ENCODE results near the gene MORN1.

MORN1 gene

GRCh38 chr1:2352341-2352896 is 38.9 kb downstream of the MORN1 start:
- no peak for DNase-seq (ENCODE audit: low read depth in 2 of 2)

DNA sequence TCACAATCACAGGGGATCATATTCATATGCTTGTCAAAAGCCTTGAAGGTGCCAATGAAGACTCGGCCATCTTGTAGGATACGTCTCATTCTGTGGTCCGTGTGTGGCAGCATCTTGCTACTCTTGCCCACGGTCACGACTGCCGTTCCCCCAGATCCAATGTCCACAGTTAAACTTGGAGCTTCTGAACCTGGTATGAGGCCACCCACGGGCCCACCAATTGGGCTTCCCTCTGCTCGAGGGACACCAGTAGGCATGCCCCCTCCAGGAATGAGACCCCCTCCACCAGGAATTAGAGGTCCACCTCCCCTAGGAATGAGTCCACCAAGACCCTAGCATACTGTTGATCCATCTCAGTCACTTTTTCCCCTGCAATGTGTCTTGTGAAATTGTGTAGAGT is 39.6 kb downstream of the MORN1 start:
- DNase-seq (ENCODE audit: low read depth in 2 of 2) = no peak

- no peak for DNase-seq (ENCODE audit: low read depth in 2 of 2)
These were observed 40.3 kb downstream of the MORN1 start for GRCh38 chr1:2350911-2351655.

DNA sequence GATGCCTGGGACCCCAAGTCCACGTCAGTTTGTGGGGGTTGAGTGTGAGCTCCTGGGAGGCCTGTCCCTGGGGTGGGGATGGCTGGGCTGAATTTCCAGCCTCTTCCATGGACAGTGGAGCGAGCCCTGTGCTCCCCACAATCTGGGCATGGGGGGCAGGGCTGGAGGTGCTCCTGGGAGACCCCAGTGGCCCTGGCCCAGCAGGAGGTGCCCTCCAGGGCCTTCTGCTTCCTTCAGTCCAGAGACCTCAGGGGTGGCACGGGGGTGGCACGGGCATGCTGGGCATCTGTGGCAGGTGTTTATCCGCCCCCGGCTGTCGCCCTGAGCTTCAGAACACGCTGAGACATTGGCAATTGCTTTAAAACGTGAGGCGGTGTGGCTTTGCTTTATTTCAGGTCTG is 40.9 kb downstream of the MORN1 start:
- DNase-seq (ENCODE audit: low read depth in 2 of 2) = no peak

- no peak for DNase-seq (ENCODE audit: low read depth in 2 of 2)
These were observed 41.5 kb downstream of the MORN1 start for GRCh38 chr1:2349806-2350205.

GRCh38 chr1:2348346-2349325 is 42.7 kb downstream of the MORN1 start:
- no peak for DNase-seq (ENCODE audit: low read depth in 2 of 2)

DNA sequence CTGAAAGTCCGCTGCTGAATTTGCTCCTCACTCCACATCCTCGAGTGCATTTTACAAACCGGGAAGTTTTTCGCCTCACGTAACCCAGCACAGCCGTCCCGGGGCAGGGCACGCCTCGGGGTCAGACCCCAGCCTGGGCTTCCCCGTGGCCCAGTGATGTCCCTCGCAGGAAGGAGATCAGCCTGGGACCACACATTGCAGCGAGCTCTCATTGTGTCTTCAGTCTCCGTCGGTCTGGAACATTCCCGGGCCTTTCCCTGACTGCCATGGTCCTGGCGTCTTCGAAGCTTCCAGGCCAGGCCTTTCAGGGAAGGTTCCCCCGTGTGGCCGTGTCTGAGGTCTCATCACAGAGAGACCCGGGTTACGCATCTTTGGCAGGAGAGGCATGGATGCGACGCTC is 43.5 kb downstream of the MORN1 start:
- no peak for DNase-seq (ENCODE audit: low read depth in 2 of 2)

DNA sequence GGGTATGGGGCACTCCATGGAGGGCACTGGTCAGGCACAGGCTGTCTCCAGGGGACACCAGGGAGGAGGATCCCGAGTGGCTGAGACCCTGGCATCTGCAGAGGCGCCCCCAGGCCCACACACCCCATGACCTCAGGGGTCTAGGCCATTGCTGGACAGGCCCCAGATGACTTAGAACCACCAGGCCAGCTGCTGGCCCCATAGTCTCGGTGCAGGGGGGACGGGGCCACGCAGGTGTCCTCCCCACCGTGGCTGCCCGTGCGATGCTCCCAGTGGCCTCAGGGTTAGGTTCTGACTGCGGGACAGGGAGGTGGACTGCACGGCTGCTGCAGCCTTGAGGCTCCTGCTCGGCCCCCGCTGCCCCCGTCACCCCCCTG is 44.0 kb downstream of the MORN1 start:
- no peak for DNase-seq (ENCODE audit: low read depth in 2 of 2)

DNA sequence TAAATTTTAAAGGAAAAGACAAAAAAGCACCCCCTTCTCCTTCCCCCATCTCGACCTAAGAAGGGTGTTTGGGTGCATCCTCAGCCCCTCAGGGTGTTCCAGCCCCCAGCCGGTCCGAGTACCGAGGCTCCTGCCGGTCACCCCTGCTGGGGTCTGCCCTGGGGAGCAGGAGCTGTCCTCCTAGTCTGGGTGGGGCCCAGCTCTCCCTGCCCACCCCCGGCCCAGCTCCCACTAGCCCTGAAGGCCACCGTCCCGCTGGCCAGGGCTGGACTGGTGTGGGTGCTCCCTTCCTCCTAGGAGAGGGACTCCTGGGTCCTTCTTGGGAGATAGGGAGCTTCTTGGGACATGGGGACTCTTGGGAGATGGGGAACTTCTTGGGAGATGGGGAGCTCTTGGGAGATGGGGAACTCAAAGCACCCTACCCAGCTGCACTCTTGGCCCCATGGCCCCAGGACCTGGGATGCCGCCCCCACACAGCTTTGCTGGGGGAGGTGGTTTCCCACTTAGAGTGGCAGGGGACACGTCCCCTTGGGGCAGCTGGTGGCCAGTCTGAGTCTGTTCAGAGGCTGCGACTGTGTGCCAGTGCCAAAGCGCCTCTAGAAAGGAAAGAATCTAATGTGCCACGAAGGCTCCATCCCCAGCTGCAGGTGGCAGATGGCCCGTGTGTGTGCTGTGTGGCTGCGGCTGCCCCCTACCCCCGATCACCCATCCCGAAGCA is 44.5 kb downstream of the MORN1 start:
- DNase-seq (ENCODE audit: low read depth in 2 of 2) = no peak

DNA sequence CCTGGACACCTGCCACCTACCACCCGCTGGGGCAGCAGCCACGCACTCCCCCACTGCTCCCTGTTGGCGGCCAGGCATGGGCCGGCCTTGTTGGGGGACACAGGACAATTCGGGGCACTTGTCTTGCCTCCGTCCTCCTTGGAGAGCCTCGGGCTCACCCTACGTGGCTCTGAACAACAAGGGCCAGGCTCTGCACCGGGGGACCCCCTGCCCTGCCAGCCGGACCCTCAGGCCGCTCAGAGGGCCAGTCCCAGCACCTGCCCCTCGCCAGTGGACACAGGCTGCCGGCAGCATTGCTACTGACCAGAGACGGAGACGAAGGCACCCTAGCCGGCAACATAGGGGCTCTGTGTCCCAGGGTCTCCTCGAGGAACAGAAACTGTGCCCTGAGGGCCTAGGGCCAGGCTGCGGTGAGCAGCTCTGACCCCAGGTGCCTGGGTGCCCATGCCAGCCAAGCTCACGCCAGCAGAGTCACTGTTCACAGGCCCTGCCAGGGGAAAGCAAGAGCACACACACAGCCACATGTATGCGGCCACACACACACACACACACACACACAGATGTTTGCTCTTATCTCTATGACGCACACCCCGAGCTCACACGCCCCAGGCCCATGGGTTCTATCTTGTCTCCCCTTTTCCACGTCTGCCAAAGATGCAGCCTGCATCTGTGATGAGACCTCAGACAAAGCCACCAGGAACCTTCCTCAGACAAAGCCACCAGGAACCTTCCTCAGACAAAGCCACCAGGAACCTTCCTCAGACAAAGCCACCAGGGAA is 45.9 kb downstream of the MORN1 start:
- no peak for DNase-seq (ENCODE audit: low read depth in 2 of 2)

DNA sequence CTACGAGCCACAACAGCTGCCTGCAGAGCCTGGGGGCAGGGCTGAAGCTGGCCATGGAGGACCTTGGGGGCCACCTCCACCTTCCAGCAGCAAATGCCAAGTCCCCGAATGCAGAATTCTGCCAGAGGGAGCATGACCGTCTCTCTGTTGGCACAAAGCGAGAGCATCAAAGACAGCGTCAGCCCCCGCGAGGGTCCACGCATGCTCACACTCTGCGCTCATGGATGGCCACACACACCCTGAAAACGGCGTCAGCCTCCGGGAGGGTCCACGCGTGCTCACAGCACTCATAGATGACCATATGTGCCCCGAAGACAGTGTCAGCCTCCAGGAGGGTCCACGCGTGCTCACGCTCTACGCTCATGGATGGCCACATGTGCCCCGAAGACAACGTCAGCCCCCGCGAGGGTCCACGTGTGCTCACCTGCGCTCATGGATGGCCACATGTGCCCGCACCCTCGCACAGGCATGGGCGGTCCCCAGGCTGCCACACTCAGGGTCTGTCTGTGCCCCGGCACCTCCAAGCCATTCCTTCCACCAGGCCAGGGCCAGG is 46.5 kb downstream of the MORN1 start:
- DNase-seq (ENCODE audit: low read depth in 2 of 2) = no peak

GRCh38 chr1:2344121-2344681 is 47.2 kb downstream of the MORN1 start:
- no peak for DNase-seq (ENCODE audit: low read depth in 2 of 2)

DNA sequence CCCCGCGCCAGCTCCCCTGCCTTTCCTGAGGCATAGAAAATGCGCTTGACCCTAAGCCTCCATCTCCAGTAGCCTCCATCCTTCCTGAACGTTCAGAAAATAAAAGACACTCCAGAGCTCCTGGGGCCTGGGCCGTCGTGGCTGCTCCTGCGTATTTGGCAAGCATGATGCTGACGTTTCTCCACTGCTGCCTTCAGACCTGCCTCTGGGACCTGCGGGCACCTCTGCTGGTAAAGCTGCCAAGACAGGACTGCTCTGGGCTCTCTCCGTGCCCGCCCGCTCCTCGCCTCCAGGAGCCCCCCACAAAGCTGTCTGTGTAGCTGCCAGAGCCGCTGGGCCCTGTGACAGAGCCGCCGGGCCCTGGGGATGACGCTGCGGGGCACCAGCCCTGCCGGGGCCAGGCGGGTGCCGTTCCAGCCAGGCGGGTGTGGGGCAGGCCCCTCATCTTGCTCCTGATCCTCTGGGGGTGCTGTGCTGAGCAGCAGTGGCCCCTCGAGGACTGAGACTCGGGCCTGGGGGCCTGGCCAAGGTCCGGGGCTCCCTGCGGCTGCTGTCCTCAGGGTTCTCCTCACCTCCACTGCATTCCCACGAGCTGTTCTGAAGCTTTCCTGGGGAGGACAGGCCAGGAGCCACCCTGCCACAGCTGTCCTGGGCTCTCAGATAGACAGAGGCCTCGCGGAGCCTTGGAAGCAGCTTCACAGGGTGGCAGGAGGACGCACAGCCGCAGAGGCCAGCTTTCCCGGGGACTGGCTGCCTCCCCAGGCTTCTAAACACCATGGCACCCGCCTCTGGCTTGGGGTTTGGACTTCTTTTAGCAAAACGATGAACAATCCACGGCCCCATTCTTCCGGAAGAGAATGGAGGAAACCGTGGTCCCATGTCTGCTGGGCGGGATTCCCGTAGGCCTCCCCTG is 48.1 kb downstream of the MORN1 start:
- DNase-seq (ENCODE audit: low read depth in 2 of 2) = no peak

DNA sequence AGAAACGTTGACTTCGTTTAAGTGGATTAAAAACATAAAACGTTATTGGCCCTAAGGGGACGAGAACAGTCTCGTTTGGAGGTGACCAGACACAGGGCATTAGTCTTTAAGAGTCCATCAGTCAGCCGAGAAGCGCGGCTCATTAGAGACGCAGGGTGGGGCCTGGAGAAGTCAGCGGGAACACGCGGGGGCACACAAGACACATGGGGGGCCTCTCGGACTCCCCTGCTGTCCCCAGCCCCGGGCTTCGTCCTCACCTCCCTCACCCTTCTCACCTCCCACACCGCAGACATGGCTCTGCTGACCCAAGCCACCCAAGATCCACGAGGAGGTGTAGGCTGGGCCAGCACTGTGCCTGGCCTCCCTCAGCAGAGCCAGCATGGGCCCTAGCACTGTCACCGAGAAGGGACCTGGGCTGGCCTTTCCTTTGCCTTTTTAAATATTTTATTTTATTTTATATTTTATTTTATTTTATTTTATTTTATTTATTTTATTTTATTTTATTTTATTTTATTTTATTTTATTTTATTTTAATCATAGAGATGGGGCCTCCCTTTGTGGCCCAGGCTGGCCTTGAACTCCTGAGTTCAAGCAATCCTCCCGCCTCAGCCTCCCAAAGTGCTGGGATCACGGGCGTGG is 48.9 kb downstream of the MORN1 start:
- no peak for DNase-seq (ENCODE audit: low read depth in 2 of 2)

DNA sequence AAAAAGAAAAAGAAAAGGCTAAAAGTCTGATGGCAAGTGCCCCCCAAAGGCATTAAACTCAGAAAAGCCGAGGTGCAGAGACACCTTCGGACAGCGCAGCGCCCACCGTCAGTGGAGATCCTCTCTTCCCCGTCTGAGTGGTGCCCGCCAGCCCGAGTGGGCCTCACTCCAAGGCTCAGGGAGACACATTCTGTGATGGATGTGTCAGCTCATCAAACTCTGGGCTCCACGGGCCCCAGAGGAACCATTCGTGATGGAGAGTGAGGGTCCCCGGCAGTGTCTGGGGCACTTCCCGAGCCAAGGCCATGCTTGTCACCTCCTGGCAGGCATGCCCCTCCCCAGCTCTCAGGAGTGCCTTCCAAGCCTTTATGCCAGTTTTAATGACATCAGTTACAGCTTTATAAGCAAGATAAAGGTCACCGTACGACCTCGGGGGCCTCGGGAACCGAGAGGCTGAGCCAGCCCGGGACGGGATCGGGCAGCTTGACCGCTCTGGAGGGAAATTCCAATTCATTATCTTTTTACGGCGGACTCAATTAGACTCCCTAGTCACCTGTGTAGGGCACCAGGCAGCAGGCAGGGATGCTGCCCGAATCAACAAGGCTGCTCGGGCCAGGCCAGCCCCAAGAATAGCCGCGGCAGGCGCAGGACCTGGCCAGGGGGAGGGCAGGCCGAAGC is 49.5 kb downstream of the MORN1 start:
- no peak for DNase-seq (ENCODE audit: low read depth in 2 of 2)

- no peak for DNase-seq (ENCODE audit: low read depth in 2 of 2)
These were observed 50.5 kb downstream of the MORN1 start for GRCh38 chr1:2340918-2341254.

DNA sequence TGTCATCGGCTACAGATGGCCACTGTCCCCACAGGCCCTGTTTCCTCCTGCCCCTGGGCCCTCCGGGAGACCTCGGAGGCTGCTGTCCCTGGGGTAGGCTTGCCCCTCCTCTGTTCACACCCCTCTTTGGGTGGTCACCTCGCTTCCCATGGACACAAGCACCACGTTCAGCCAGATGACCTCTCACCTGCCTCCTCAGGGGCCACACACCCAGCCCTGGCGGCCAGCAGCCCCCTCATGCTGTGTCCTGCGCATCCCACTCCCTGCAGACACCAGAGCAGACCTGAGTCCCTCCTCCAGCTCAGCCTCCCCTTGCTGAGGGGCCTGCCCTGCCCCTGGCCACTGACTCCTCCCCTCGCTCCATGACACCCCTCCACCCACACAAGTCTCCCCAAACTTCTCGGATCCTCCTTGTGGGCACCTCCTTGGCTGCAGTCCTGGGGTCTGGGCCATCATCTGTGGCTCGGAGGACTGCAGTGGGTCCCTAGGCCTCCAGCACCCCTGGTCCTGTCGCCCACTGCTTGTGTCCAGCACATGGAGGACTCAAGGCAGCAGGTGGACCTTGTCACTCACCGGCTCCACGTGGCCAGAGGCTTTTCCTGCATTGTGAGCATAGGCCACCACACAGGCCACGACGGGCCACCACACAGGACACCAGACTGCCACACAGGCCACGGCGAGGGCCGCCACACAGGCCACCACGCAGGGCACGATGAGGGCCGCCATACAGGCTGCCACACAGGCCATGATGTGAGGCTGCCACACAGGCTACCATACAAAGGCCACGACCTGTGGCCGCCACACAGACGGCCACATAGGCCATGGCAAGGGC is 51.1 kb downstream of the MORN1 start:
- DNase-seq (ENCODE audit: low read depth in 2 of 2) = no peak
